WTC11 (cell line): Measurements from ENCODE around the gene CPT1C. TPM values are rescaled to one million over a fixed set of nuclear protein-coding genes. Genes with fewer than 3 reads are reported as not detected.
A peak's percentile ranks its signal among the peaks of the same experiment; 100 is the strongest.

ENCODE experiments used
- ATAC-seq: fragments of 200-7000 bp; cut with Tn5 transposase; 2 replicates; pipeline ENCODE4 v1.10.0; 2021; ENCODE audit warnings: mild to moderate bottlenecking, moderate library complexity
- CTCF ChIA-PET: fragments of 300-600 bp; sonication (Branson Sonifier 250); formaldehyde crosslinking; loops from one replicate; lab custom pipeline; 2021; ENCODE audit warnings: antibody characterized with exemption; lab: Charles Lee
- POLR2A ChIA-PET: fragments of 350-600 bp; sonication (Branson Sonifier 250); formaldehyde crosslinking; loops from one replicate; lab custom pipeline; 2021; ENCODE audit warnings: antibody characterized with exemption; lab: Charles Lee
- DNase-seq: peaks from one replicate; pipeline ENCODE4 v3.0.0; 2021; ENCODE audit warnings: low spot score
- H3K27ac Mint-ChIP-seq: 2 replicates; pipeline ENCODE4 v1.8.0; 2021; ENCODE audit warnings: mixed read lengths
- H3K27me3 Mint-ChIP-seq: 2 replicates; pipeline ENCODE4 v1.8.0; 2021; ENCODE audit warnings: low read depth, mild to moderate bottlenecking, moderate library complexity, mixed read lengths
- H3K36me3 Mint-ChIP-seq: 2 replicates; pipeline ENCODE4 v1.8.0; 2021; ENCODE audit warnings: mixed read lengths
- H3K4me1 Mint-ChIP-seq: 2 replicates; pipeline ENCODE4 v1.8.0; 2022; ENCODE audit warnings: mixed read lengths
- H3K4me3 Mint-ChIP-seq: 2 replicates; pipeline ENCODE4 v1.8.0; 2021; ENCODE audit warnings: mild to moderate bottlenecking, moderate library complexity, mixed read lengths
- H3K9me3 Mint-ChIP-seq: 2 replicates; pipeline ENCODE4 v1.8.0; 2021; ENCODE audit warnings: mixed read lengths
- ATF1 ChIP-seq: sonication (generic); formaldehyde crosslinking; IDR thresholded peaks from 2 replicates; pipeline ENCODE4 v1.8.1; 2023; ENCODE audit warnings: mild to moderate bottlenecking, moderate library complexity, missing genetic modification reagents
- ATF3 ChIP-seq: sonication (generic); formaldehyde crosslinking; conservative IDR thresholded peaks from 2 replicates; pipeline ENCODE4 v1.8.1; 2022; ENCODE audit warnings: mild to moderate bottlenecking, missing genetic modification reagents
- CREM ChIP-seq: sonication (generic); formaldehyde crosslinking; IDR thresholded peaks from 2 replicates; pipeline ENCODE4 v1.8.1; 2022; ENCODE audit warnings: mild to moderate bottlenecking, missing genetic modification reagents, moderate library complexity
- E2F4 ChIP-seq: sonication (generic); formaldehyde crosslinking; IDR thresholded peaks from 2 replicates; pipeline ENCODE4 v1.8.1; 2022; ENCODE audit warnings: low read depth, mild to moderate bottlenecking, moderate library complexity, missing genetic modification reagents, borderline replicate concordance
- EMX1 ChIP-seq: fragments of 250-450 bp; sonication (Bioruptor Pico); IDR thresholded peaks from 2 replicates; pipeline ENCODE4 v1.8.0; 2021; ENCODE audit warnings: mild to moderate bottlenecking
- FOXJ3 ChIP-seq: sonication (generic); formaldehyde crosslinking; IDR thresholded peaks from 2 replicates; pipeline ENCODE4 v1.9.0; 2021; ENCODE audit warnings: missing genetic modification reagents, mild to moderate bottlenecking, borderline replicate concordance
- FOXP1 ChIP-seq: sonication (generic); formaldehyde crosslinking; IDR thresholded peaks from 2 replicates; pipeline ENCODE4 v1.8.0; 2022; ENCODE audit warnings: missing genetic modification reagents, mild to moderate bottlenecking, moderate library complexity, borderline replicate concordance
- FOXP4 ChIP-seq: sonication (generic); formaldehyde crosslinking; IDR thresholded peaks from 2 replicates; pipeline ENCODE4 v1.8.0; 2022; ENCODE audit warnings: mild to moderate bottlenecking, missing genetic modification reagents
- HMGXB4 ChIP-seq: sonication (generic); formaldehyde crosslinking; IDR thresholded peaks from 2 replicates; pipeline ENCODE4 v1.8.1; 2023; ENCODE audit warnings: mild to moderate bottlenecking, moderate library complexity, missing genetic modification reagents
- NFE2L1 ChIP-seq: sonication (generic); formaldehyde crosslinking; IDR thresholded peaks from 2 replicates; pipeline ENCODE4 v1.8.1; 2023; ENCODE audit warnings: missing genetic modification reagents
- OVOL2 ChIP-seq: fragments of 250-450 bp; sonication (Bioruptor Pico); IDR thresholded peaks from 2 replicates; pipeline ENCODE4 v1.9.0; 2021; ENCODE audit warnings: mild to moderate bottlenecking, borderline replicate concordance
- RORB ChIP-seq: fragments of 250-450 bp; sonication (Bioruptor Pico); IDR thresholded peaks from 2 replicates; pipeline ENCODE4 v1.9.0; 2021; ENCODE audit warnings: mild to moderate bottlenecking
- SMAD3 ChIP-seq: sonication (generic); formaldehyde crosslinking; IDR thresholded peaks from 2 replicates; pipeline ENCODE4 v1.8.0; 2022; ENCODE audit warnings: missing genetic modification reagents, mild to moderate bottlenecking, borderline replicate concordance
- SOX15 ChIP-seq: fragments of 250-450 bp; sonication (Bioruptor Pico); IDR thresholded peaks from 2 replicates; pipeline ENCODE4 v1.9.0; 2021; ENCODE audit warnings: mild to moderate bottlenecking
- STAT6 ChIP-seq: sonication (generic); formaldehyde crosslinking; conservative IDR thresholded peaks from 2 replicates; pipeline ENCODE4 v1.8.1; 2023; ENCODE audit warnings: mild to moderate bottlenecking, low read depth, missing genetic modification reagents, moderate library complexity
- ZNF121 ChIP-seq: sonication (generic); formaldehyde crosslinking; IDR thresholded peaks from 2 replicates; pipeline ENCODE4 v1.8.0; 2023; ENCODE audit warnings: missing genetic modification reagents
- ZNF232 ChIP-seq: sonication (generic); formaldehyde crosslinking; IDR thresholded peaks from 2 replicates; pipeline ENCODE4 v1.8.0; 2022; ENCODE audit warnings: mild to moderate bottlenecking, missing genetic modification reagents
- ZNF512 ChIP-seq: sonication (generic); formaldehyde crosslinking; IDR thresholded peaks from 2 replicates; pipeline ENCODE4 v1.8.1; 2022; ENCODE audit warnings: missing genetic modification reagents, borderline replicate concordance
- ZNF532 ChIP-seq: fragments of 250-450 bp; sonication (Bioruptor Pico); IDR thresholded peaks from 2 replicates; pipeline ENCODE4 v1.9.0; 2021; ENCODE audit warnings: mild to moderate bottlenecking, borderline replicate concordance
- total RNA-seq: library from RNA; stranded (reverse); gene quantifications from 3 replicates; pipeline ENCODE4 v1.2.3, GENCODE V29; 2021

CPT1C gene
- total RNA-seq, 1 experiment from 2014 or later = 74.6 TPM

- 0 out of 2 replicates have a peak, but pooled peaks have one; percentile 77 for TF ChIP-seq ZNF532 (CRISPR knock-in tag)
- 0 out of 2 replicates have a peak, but pooled peaks have one; percentile 34 for TF ChIP-seq FOXP1 (CRISPR knock-in tag)
- TF ChIP-seq CREM (CRISPR knock-in tag) = peak; percentile 25
- no peak for TF ChIP-seq FOXJ3
- no peak for TF ChIP-seq E2F4 (CRISPR knock-in tag)
- no peak for TF ChIP-seq SMAD3 (CRISPR knock-in tag)
- 0 out of 2 replicates have a peak, but pooled peaks have one; percentile 14 for TF ChIP-seq HMGXB4 (CRISPR knock-in tag)
Observed at GRCh38 chr19:49691243-49692146, 579 bp downstream of the CPT1C start (continued).

- peaks cover 32% of the 10 kb centered on the region for H3K4me1 Mint-ChIP-seq
- DNase-seq (no peak), ATAC-seq (no peak)
- no peak overlapping the region for H3K27ac Mint-ChIP-seq
- peaks cover 27% of the 10 kb centered on the region for H3K36me3 Mint-ChIP-seq
- H3K27me3 Mint-ChIP-seq = no peaks in the 10 kb centered on the region
- ChIA-PET POLR2A (interaction anchor here (1.6 to 5.9 kb wide), 2 partner anchors 16 to 99 kb away, joined by 6 to 38 read pairs; partner anchors contain the start of gene PRMT1), CTCF (interaction anchor here (1.3 to 2.0 kb wide), 4 partner anchors 8 to 99 kb away, joined by 3 to 12 read pairs (median 6); partner anchors contain the start of gene RRAS)
- H3K4me3 Mint-ChIP-seq = peak overlapping the region; percentile 93
- peaks cover 3% of the 10 kb centered on the region for H3K9me3 Mint-ChIP-seq
- TF ChIP-seq SOX15 (CRISPR knock-in tag) (no peak), ATF1 (no peak), EMX1 (CRISPR knock-in tag) (no peak), FOXP4 (CRISPR knock-in tag) (no peak), ZNF512 (CRISPR knock-in tag) (no peak), NFE2L1 (CRISPR knock-in tag) (no peak), STAT6 (CRISPR knock-in tag) (no peak), ATF3 (CRISPR knock-in tag) (no peak), ZNF232 (no peak), OVOL2 (CRISPR knock-in tag) (no peak), ZNF121 (CRISPR knock-in tag) (no peak), RORB (no peak)
Observed at GRCh38 chr19:49692147-49692506, 1.2 kb downstream of the CPT1C start.
